IMR-90 (cell line): ENCODE results near the gene WFDC6. TPM values are rescaled to one million over a fixed set of nuclear protein-coding genes. Genes with fewer than 3 reads are reported as not detected.

Experiments
- ATAC-seq: fragments of 200-7000 bp; cut with Tn5 transposase; 2 replicates; pipeline ENCODE4 v1.9.1; 2020; ENCODE audit warnings: low read depth, mild to moderate bottlenecking, moderate library complexity
- BruUV-seq: library from RNA; stranded (reverse); fragments of 400-500 nt; replicated peaks from 2 replicates; lab custom pipeline; 2021; lab: Mats Ljungman, UMichigan
- CTCF ChIA-PET: fragments of 300-600 bp; formaldehyde crosslinking; extraction: SDS; loops from one replicate; lab custom pipeline; 2021; ENCODE audit warnings: antibody characterized with exemption; lab: Yijun Ruan, JAX
- POLR2A ChIA-PET: fragments of 300-600 bp; sonication (Branson Sonifier 250); formaldehyde crosslinking; loops from one replicate; lab custom pipeline; 2022; ENCODE audit warnings: antibody characterized with exemption; ENCODE audit not compliant: unreplicated experiment; lab: Charles Lee
- DNase-seq: peaks from one replicate; pipeline ENCODE4 v3.0.0; 2013
- H2AFZ ChIP-seq: replicated peaks from 2 replicates; pipeline ENCODE3; 2013; ENCODE audit warnings: low read length, mild to moderate bottlenecking; ENCODE audit not compliant: poor library complexity
- H2AK5ac ChIP-seq: 2 replicates; pipeline ENCODE4 v1.6.1; 2013; ENCODE audit warnings: low read depth, low read length, inconsistent platforms
- H2AK9ac ChIP-seq: replicated peaks from 2 replicates; pipeline ENCODE3; 2013; ENCODE audit warnings: mild to moderate bottlenecking, low read depth, low read length, moderate library complexity; ENCODE audit not compliant: poor library complexity
- H2BK120ac ChIP-seq: 2 replicates; pipeline ENCODE4 v1.6.1; 2013; ENCODE audit warnings: low read depth, low read length, inconsistent platforms
- H2BK15ac ChIP-seq: 3 replicates; pipeline ENCODE4 v1.6.1; 2013; ENCODE audit warnings: low read depth, low read length, inconsistent platforms
- H2BK20ac ChIP-seq: 2 replicates; pipeline ENCODE4 v1.6.1; 2013; ENCODE audit warnings: low read depth, mild to moderate bottlenecking, inconsistent platforms, low read length, moderate library complexity
- H2BK5ac ChIP-seq: 2 replicates; pipeline ENCODE4 v1.6.1; 2013; ENCODE audit warnings: mild to moderate bottlenecking, low read depth, low read length, inconsistent platforms; ENCODE audit not compliant: poor library complexity, severe bottlenecking
- H3K14ac ChIP-seq: replicated peaks from 2 replicates; pipeline ENCODE4 v1.6.1; 2013; ENCODE audit warnings: low read depth, low read length, inconsistent platforms
- H3K18ac ChIP-seq: 2 replicates; pipeline ENCODE4 v1.6.1; 2013; ENCODE audit warnings: low read depth, low read length, control low read depth
- H3K23ac ChIP-seq: 2 replicates; pipeline ENCODE4 v1.6.1; 2013; ENCODE audit warnings: low read depth, low read length, inconsistent platforms
- H3K27ac ChIP-seq: 2 replicates; pipeline ENCODE4 v1.5.1; 2013; ENCODE audit warnings: mild to moderate bottlenecking, control low read depth, low read length; ENCODE audit not compliant: insufficient read depth
- H3K27me3 ChIP-seq: 2 replicates; pipeline ENCODE4 v1.6.1; 2013; ENCODE audit warnings: low read length; ENCODE audit not compliant: control insufficient read depth, insufficient read depth
- H3K36me3 ChIP-seq: 2 replicates; pipeline ENCODE4 v1.6.1; 2013; ENCODE audit warnings: low read length, mixed read lengths; ENCODE audit not compliant: control insufficient read depth, insufficient read depth
- H3K4ac ChIP-seq: 2 replicates; pipeline ENCODE4 v1.6.1; 2013; ENCODE audit warnings: low read depth, low read length, inconsistent platforms
- H3K4me1 ChIP-seq: 2 replicates; pipeline ENCODE4 v1.6.1; 2013; ENCODE audit warnings: low read length, mixed read lengths; ENCODE audit not compliant: control insufficient read depth, insufficient read depth
- H3K4me2 ChIP-seq: 2 replicates; pipeline ENCODE4 v1.6.1; 2013; ENCODE audit warnings: low read depth, mild to moderate bottlenecking, control low read depth, low read length, moderate library complexity
- H3K4me3 ChIP-seq: 2 replicates; pipeline ENCODE4 v1.5.1; 2013; ENCODE audit warnings: low read depth, mild to moderate bottlenecking, control low read depth, low read length, moderate library complexity; ENCODE audit not compliant: insufficient read depth
- H3K56ac ChIP-seq: 2 replicates; pipeline ENCODE4 v1.6.1; 2013; ENCODE audit warnings: low read length, inconsistent platforms; ENCODE audit not compliant: insufficient read depth; ENCODE audit errors: extremely low read depth
- H3K79me1 ChIP-seq, 2 experiments: 2 replicates each; pipeline ENCODE4 v1.6.1; 2013; ENCODE audit warnings: low read length in 2 of 2, inconsistent platforms in 1 of 2, low read depth in 1 of 2
- H3K9ac ChIP-seq: 2 replicates; pipeline ENCODE4 v1.6.1; 2013; ENCODE audit warnings: low read depth, low read length, control low read depth
- H3K9me1 ChIP-seq: 2 replicates; pipeline ENCODE4 v1.6.1; 2013; ENCODE audit warnings: low read length, inconsistent platforms; ENCODE audit not compliant: insufficient read depth
- H3K9me3 ChIP-seq: 2 replicates; pipeline ENCODE4 v1.6.1; 2013; ENCODE audit warnings: low read length; ENCODE audit not compliant: control insufficient read depth, insufficient read depth
- H4K20me1 ChIP-seq: 2 replicates; pipeline ENCODE4 v1.6.1; 2013; ENCODE audit warnings: low read length, inconsistent platforms; ENCODE audit not compliant: insufficient read depth
- H4K5ac ChIP-seq: 2 replicates; pipeline ENCODE4 v1.6.1; 2013; ENCODE audit warnings: mild to moderate bottlenecking, low read depth, low read length, control low read depth
- H4K8ac ChIP-seq, 2 experiments: 2 replicates each; pipeline ENCODE4 v1.6.1; 2013; ENCODE audit warnings: low read depth in 2 of 2, low read length in 2 of 2, control low read depth in 1 of 2, inconsistent platforms in 1 of 2
- H4K91ac ChIP-seq: 2 replicates; pipeline ENCODE4 v1.6.1; 2013; ENCODE audit warnings: low read depth, low read length, inconsistent platforms; ENCODE audit not compliant: insufficient read depth
- BHLHE40 ChIP-seq: fragments of 150-350 bp; IDR thresholded peaks from 2 replicates; pipeline ENCODE4 v1.6.1; 2016; ENCODE audit warnings: mild to moderate bottlenecking, low read depth, low read length
- CEBPB ChIP-seq: IDR thresholded peaks from 2 replicates; pipeline ENCODE4 v1.6.1; 2012; ENCODE audit warnings: low read depth, low read length, improper control_type of control experiment
- CHD1 ChIP-seq: IDR thresholded peaks from 2 replicates; pipeline ENCODE4 v1.6.1; 2012; ENCODE audit warnings: low read depth, low read length, improper control_type of control experiment
- CTCF ChIP-seq: conservative IDR thresholded peaks from 2 replicates; pipeline ENCODE4 v1.5.1; 2012; ENCODE audit warnings: mild to moderate bottlenecking, low read depth, low read length, improper control_type of control experiment
- FOS ChIP-seq: fragments of 150-350 bp; IDR thresholded peaks from 2 replicates; pipeline ENCODE4 v1.6.1; 2016; ENCODE audit warnings: low read depth, low read length
- MAFK ChIP-seq: IDR thresholded peaks from 2 replicates; pipeline ENCODE4 v1.6.1; 2012; ENCODE audit warnings: low read depth, low read length, improper control_type of control experiment
- MAZ ChIP-seq: IDR thresholded peaks from 2 replicates; pipeline ENCODE4 v1.6.1; 2012; ENCODE audit warnings: low read depth, mild to moderate bottlenecking, low read length, improper control_type of control experiment, moderate library complexity, borderline replicate concordance
- MXI1 ChIP-seq: IDR thresholded peaks from 2 replicates; pipeline ENCODE4 v1.6.1; 2012; ENCODE audit warnings: low read depth, mild to moderate bottlenecking, low read length, moderate library complexity, borderline replicate concordance
- POLR2A ChIP-seq: IDR thresholded peaks from 2 replicates; pipeline ENCODE4 v1.6.1; 2012; ENCODE audit warnings: mild to moderate bottlenecking, low read depth, low read length
- RAD21 ChIP-seq: IDR thresholded peaks from 2 replicates; pipeline ENCODE4 v1.6.1; 2012; ENCODE audit warnings: low read length, improper control_type of control experiment
- RFX5 ChIP-seq: IDR thresholded peaks from 2 replicates; pipeline ENCODE4 v1.8.0; 2012; ENCODE audit warnings: low read depth, mild to moderate bottlenecking, low read length, moderate library complexity
- USF2 ChIP-seq: fragments of 150-350 bp; IDR thresholded peaks from 2 replicates; pipeline ENCODE4 v1.6.1; 2017; ENCODE audit warnings: mild to moderate bottlenecking, antibody characterized with exemption, low read length, low read depth
- WGBS, 2 experiments: methylation state at CpG; one replicate each; pipeline versions ENCODE4 v1.1.5 to v1.1.7; 2013; ENCODE audit warnings: missing lambda C conversion rate in 2 of 2; ENCODE audit not compliant: insufficient read length in 1 of 2; ENCODE audit errors: extremely low coverage in 2 of 2; 5-methylcytosine and 5-hydroxymethylcytosine counted together
- dilution Hi-C: fragments of 300-500 bp; cut with HindIII; formaldehyde crosslinking; loops from one replicate; pipeline ENCODE4 v1.14.3; 2018; ENCODE audit warnings: low sequenced_read_pairs; ENCODE audit not compliant: unreplicated experiment
- in situ Hi-C: fragments of 300-500 bp; cut with MboI; formaldehyde crosslinking; loops from 3 replicates; pipeline ENCODE4 v1.14.3; 2019; ENCODE audit warnings: low sequenced_read_pairs, inconsistent platforms, mixed read lengths
- intact Hi-C: fragments of 100-400 bp; cut with micrococcal nuclease; formaldehyde crosslinking; loops from 2 replicates; pipeline ENCODE4 v1.10.0; 2022
- polyA plus RNA-seq, 3 experiments: library from polyadenylated mRNA; depleted of rRNA; stranded (reverse); fragments of >200 nt; gene quantifications; 2 replicates each; pipeline ENCODE4 v1.2.3, GENCODE V29; 2012; ENCODE audit warnings: low replicate concordance in 1 of 3
- total RNA-seq: library from RNA; depleted of rRNA; stranded (reverse); fragments of >200 nt; gene quantifications from 2 replicates; pipeline ENCODE4 v1.2.3, GENCODE V29; 2012

Gene WFDC6
- total and polyA plus RNA-seq, 2 of the 4 experiments (the other 2 are of a cell fraction), result not detected

- no peaks in the 10 kb centered on the region for H3K27me3 ChIP-seq
- CTCF ChIA-PET, result no interaction called here
- WGBS, 2 experiments, result no CpG with 5 or more reads among the region's 1 CpG
Observed at GRCh38 chr20:45523821-45524220, 15.5 kb downstream of the WFDC6 start.

More at GRCh38 chr20:45523821-45524220, 15.5 kb downstream of the WFDC6 start:
- Histone ChIP-seq H3K4ac (no peak overlapping the region), H3K9ac (no peak overlapping the region), H4K20me1 (no peaks in the 10 kb centered on the region), H2BK120ac (no peak overlapping the region), H3K4me1 (no peaks in the 10 kb centered on the region), H3K4me2 (no peak overlapping the region), H3K4me3 (no peak overlapping the region), H3K27ac (no peak overlapping the region), H2BK15ac (no peak overlapping the region), H4K8ac (no peak overlapping the region), H2BK5ac (no peak overlapping the region), H3K14ac (no peak overlapping the region), H2AK9ac (no peak overlapping the region), H3K18ac (no peak overlapping the region), H3K9me1 (no peaks in the 10 kb centered on the region), H2AFZ (no peak overlapping the region), H2AK5ac (no peak overlapping the region), H4K91ac (no peak overlapping the region), H3K36me3 (no peaks in the 10 kb centered on the region), H3K79me1 (no peaks in the 10 kb centered on the region), H3K9me3 (no peaks in the 10 kb centered on the region), H3K23ac (no peak overlapping the region), H2BK20ac (no peak overlapping the region), H3K56ac (no peak overlapping the region), H4K5ac (no peak overlapping the region)
- ATAC-seq (no peak), DNase-seq (no peak)
- dilution Hi-C loops, result no loop called here
- TF ChIP-seq MXI1 (no peak), RAD21 (no peak), MAZ (no peak), FOS (no peak), BHLHE40 (no peak), POLR2A (no peak), CEBPB (no peak), CTCF (no peak), CHD1 (no peak), MAFK (no peak), USF2 (no peak), RFX5 (no peak)
- in situ Hi-C loops, result no loop called here
- intact Hi-C loops, result no loop called here
- POLR2A ChIA-PET, result no interaction called here
- no TSS peak for BruUV-seq
